Activated CD8-positive, alpha-beta memory T cell treated with anti-CD3 and anti-CD28 coated beads, Interleukin-2, amount 50 U/mL, for 1 hour (primary cell): ENCODE data around the gene NPBWR2.
"Not testable (repeated sequence)": the region's sequence is repeated elsewhere in the genome, so short reads cannot be mapped to it uniquely, and the experiment has no call there.

Experiments used
- DNase-seq: peaks from one replicate; pipeline ENCODE4 v3.0.0-alpha.2; 2020; ENCODE audit errors: extremely low read depth

The NPBWR2 gene

DNA sequence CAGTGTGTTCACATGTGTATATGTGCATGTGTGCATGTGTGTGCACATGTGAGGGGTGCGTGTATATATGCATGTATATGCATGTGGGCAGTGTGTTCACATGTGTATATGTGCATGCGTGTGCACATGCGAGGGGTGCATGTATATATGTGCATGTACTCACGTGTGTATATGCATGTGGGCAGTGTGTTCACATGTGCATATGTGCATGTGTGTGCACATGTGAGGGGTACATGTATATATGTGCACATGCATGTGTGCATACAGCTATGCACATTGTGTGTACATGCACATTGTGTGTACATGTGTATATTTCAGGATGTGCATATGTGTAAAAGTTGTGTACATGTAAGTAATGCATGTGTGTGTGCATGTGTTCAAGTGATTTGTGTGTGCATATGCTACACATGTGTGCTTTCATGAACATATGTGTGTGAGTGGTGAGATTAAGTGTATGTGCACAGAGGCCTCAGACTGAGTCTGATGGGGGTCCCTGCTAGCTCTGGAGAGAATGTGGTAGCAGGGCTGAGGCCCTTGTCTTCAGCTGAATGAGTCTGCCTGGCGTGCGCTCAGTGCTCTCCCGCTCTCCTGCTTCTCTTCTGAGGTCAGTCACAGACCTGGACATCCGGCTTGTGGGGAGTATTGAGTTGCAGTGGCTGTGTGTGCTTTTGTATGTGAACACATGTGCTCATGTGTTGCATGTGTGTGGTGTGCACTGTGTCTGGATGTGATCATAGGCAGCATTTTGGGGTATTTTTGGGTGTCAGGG, 37.0 kb upstream of the NPBWR2 start:
- no peak for DNase-seq

DNA sequence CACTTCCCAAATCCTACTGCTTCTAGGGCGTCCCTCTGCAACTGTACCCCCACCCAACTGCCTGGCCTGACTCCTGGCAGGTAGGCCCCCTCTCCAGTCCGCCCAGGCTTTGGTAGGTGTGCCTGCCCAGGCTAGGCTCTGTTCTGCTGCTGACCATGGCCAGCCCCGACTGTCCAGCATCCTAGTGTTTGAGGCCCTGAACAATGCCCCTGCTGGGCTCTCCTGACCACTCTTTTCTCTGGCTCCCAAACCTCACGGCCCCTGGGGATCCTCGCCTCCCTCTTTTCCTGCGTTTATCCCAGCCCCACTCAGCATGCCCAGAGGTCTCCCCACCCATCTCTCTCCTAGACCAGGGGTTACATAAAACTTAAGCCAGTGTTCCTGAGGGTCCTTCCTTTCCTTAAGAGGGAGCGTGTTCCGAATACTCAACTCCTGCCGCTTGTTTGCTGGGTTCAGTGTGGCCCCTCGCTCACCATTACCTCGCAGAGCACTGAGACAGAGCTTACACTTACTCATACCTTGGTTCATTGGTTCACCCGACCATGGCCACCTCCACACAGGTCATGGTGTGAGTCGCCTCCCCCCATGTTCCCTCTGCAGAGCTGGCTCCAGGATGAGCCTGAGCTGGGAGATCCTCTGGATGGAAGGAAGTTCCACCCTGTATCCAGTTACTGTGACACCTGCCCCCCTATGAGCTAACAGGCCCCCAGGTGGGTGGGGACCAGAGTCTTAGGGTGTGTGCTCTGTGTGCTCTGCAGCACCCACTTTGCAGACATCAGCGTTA, 35.8 kb upstream of the NPBWR2 start:
- DNase-seq, result no peak

DNA sequence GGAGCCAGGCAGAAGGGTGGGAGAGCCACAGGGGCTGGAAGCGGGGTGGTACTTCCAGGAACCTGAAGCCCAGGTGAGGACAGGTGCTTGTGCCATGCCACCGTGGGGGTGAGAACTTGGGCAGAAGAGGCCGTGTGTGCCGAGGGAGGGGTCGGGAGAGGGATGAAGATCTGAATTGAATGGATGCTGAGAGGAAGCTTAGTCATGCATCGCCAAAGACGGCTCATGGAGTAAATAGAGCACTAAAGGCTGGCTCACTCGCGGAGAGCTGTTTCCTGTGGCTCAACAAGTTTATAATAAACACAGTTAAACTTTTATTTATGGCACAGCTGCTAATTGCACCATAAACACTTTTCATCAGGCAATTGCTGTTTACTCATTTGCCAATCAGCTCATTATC, 35.2 kb upstream of the NPBWR2 start:
- DNase-seq, result no peak

DNA sequence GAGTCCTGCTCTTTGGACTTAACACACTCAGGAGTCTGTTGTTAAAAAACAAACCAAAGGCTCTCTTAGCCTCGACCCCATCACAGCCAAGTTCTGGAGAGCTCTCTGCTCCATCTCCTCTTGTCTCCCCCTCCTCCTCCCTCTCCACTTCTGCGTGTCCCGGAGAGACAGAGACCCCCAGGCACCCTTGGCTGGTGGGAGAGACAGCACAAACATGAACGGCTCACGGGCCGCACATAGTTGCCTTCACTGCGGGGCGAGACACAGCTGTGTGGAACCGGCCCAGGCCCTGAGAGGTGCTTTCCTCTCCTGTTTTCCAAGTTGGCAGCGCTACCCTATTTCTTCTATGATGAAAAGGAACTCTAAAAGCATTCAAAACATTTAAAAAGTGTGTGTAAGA, 33.6 kb upstream of the NPBWR2 start:
- DNase-seq, result no peak

DNA sequence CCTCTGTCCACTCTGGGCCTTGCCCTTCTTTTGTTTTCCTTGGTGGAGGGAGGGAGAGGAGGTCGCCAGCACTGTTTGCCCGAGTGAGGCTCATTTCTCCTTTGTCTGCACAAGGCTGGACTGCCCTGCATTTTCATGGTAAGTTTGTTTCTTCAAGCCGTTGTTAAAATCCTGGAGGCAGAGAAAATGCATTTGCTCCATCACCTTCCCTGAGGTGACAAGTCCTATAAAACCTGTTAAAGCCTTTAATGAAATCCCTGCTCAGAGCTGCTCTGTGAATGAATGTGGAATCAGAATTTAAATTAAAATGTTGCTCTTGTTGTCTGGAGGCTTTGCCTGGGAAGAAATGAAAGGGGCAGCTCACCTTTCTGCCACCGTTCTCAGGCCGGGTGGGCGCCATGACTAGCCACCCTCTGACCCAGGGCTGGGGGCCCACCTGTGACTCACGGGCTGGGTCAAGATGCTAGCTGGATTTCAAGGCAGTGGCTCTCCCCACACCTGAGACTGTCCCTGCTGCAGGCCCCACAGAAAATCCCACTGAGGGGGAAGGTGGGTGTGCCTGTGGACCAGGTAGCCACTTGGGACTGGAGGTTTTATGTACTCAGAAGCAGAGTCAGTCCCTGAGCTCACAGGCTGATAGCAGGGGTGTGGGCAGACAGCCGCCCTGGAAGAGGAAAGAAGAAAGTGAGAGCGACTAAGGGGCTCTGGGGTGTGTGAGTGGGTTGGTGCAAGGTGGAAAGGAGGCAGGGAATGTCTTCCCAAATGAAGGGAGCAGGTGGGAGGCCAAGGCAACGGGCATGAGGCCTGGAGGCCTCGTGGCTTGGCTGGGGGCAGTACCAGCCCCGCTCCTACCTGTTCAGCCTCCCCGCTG, 32.9 kb upstream of the NPBWR2 start:
- no peak for DNase-seq

DNA sequence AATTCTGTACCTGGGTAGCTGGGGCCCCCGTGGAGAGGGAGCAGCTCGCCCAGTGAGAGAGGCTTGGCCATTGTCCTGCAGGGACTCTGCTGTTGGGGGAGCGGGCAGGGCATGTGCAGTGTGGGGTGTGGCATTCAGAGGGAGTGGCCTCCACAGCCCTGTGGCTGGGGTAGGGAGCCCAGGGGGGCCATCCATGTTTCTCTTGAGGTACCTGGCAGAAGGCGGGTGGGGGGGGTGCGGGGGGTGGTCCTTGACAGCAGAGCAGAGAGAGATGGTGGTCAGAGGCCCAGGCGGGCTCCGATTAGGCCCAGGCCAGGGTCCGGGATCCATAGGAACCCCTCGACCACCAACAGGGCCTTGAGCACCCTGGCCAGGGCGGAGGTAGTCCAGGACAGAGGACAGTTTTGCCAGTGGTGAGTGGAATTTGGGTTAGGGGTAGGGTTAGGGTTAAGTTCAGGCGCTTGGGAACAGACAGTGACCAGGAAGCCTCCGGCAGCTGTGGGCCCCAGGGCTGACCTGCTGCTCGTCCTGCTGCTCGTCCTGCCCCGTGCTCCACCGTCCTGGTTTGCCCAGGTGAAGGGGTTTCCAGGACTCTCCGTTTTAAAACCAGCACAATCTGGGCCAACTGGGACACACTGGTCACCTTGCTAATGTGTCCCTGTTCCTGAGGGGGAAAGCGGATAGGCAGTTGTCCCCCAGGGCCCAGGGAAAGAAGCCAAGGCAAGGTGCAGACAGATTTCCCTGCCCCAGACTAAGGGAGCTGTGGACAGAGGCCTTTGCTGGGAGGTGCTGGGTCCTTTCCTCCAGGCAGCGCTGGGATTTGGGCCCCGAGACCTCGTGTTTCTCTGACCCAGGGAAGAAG, 32.1 kb upstream of the NPBWR2 start:
- no peak for DNase-seq

DNA sequence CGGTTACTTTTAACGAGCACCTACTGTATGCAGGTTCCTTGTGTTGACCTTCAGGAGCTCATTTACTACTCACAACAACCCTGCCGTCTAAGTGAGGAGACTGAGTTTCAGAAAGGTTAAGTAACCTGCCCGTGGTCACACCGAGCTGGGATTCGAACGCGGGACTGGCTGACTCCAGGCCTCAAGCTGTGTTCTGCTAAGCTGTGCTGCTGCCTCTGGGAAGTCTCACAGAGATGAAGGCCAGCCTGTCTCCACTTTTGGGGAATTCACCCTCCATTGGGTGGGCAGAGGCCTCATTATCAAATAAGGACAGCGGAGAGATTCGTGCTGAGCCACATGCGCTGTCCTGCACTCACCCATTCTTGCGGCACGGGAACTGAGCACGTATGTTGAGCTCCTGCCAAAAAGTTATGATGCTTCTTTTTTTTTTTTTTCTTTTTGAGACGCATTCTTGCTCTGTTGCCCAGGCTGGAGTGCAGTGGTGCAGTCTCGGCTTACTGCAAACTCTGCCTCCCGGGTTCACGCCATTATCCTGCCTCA, 31.0 kb upstream of the NPBWR2 start:
- DNase-seq, result no peak

DNA sequence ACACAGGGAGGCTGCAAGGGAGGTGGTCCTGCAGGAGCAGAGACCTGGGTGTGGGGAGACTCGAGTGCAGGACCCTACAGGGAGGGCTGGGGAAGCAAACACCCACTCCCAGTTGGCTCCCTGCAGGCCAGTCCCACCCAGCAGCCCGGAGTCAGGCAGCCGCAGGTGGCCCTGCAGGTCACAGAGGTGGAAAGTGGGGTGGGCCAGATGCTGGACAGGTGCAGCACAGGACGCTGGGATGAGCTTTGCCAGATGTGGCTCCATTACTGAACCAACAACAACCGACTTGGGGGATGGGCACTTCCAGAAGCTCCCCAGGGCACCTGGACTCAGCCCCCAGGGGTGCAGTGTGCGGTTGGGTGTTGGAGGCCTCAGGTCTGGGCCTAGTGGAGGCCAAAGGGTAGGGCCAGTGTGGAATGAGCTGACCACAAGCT, 30.2 kb upstream of the NPBWR2 start:
- DNase-seq, result no peak

DNA sequence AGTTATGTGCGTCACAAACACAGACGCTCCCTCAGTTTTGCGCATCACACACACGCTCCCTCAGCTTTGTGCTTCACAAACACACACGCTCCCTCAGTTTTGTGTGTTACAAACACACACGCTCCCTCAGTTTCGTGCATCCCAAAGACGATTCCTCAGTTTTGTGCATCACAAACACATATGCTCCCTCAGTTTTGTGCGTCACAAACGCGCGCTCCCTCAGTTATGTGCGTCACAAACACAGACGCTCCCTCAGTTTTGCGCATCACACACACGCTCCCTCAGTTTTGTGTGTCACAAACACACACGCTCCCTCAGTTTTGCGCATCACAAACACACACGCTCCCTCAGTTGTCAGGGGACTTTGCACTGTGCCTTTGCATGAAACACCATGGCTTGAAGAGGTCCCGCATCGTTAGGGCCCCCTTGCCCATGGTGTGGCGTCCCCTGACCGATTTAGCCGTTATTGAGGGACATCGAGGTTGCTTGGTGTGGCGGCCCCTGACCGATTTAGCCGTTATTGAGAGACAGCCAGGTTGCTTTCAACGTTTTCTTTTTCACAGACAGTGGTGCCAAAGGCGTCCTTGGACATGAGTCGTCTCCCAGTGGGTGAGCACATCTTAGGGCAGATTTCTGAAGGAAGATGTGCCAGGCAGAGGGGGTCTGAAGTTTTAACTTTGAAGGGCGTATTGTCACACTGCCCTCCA, 28.8 kb upstream of the NPBWR2 start:
- DNase-seq, result no peak

DNA sequence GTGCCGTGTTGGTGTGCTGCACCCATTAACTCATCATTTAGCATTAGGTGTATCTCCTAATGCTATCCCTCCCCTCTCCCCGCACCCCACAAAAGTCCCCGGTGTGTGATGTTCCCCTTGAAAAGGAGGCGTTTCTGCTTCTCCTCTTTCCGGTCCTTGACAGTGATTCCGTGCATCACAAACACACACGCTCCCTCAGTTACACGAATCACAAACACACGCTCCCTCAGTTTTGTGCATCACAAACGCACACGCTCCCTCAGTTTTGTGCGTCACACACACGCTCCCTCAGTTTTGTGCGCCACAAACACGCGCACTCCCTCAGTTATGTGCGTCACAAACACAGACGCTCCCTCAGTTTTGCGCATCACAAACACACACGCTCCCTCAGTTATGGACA, 27.4 kb upstream of the NPBWR2 start:
- DNase-seq, result not testable (repeated sequence)

DNA sequence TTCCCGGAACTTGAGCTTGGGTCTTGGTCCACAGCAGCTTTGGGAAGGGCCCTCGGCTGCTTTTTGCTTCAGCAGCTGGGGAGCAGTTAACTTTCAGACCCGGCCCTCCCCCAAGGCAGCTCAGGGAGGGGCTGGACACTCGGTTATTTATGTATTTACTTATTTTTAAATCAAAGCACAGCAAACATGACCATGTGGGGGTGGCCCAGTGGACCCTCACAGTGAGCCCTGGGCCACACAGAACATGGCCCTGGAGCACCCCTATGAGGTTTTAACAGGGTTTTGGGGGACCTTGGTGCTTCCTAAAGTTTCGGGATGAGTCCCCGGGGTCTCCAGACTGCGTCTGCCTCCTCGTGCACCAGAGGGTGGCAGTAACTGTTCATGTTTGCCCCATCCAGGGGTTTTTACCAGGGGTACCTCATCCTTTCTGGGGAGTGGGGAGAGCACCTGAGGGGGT, 26.6 kb upstream of the NPBWR2 start:
- DNase-seq, result no peak

DNA sequence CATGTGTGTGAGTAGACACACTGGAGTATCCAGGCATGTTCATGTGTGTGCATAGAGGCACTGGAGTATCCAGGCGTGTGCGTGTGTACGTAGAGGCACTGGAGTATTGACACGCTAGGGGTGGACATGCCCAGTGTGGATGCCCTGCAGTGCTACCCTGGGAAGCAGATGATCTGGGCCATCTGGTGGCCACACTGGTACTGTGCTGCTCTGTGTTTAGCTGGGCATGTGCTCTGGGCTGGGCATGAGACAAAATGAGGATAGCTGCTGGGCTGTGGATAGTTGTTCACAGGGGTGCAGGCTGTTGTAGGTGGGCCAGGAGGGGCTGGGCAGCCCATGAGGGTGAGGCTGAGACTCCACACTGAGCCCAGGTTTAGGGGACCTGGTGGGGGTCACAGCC, 24.0 kb upstream of the NPBWR2 start:
- no peak for DNase-seq

DNA sequence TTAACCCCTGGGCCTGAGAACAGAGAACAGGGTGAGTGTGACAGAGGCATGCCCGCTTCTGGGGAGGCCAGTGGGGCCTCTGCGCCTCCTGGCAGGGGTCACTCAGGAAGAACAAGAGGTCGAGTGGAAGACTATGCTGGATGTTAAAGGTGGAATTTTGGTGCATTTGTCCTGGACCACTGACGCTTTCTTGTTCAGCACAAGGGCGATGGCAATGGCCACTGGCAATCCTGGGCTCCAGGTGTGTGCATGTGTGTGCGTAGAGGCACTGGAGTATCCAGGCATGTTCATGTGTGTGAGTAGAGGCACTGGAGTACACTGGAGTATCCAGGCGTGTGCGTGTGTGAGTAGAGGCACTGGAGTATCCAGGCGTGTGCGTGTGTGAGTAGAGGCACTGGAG, 23.5 kb upstream of the NPBWR2 start:
- DNase-seq, result no peak

DNA sequence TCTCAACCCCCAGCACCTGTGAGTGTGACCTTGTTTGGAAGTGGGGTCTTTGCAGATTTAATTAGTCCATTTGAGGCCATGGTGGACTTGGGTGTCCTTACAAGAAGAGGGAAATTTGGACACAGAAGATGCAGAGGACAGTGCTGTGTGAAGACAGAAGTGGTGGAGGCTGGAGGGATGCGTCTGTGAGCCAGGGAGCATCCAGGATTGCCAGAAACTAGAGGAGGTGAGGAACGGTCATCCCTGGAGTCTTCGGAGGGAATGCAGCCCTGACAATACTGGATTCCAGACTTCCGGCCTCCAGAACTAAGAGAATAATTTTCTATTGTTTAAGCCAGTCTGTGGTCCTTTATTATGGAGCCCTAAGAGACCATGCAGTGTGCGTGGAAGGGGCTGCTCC, 22.9 kb upstream of the NPBWR2 start:
- no peak for DNase-seq

DNA sequence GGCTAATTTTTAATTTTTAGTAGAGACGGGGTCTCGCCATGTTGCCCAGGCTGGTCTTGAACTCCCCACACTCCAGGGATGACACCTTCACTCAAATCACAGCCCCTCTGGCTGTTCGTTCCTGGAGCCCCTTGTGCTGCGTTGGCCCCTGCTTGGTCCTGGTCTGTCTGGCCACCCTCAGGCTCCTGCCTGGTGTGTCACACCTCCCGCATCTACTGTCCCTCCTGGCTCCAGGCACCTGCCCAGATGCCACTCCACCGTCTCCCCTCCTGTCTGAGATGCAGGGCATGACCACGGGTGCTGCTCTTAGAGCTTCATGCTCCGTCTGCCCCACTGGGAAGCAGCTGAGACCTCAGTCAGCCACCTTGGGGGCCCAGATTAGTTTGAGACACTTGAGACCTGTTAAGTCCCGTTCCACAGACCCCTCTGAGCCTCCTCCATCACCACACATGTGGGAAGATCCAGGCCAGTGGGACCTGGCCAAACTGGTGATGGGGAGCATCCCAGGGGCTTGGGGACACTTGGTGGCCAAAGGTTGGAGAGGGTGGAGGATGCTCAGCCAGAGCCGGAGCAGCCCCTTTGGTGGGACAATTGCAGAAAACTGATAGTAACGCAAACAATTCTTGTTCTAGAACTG, 21.9 kb upstream of the NPBWR2 start:
- DNase-seq, result no peak

DNA sequence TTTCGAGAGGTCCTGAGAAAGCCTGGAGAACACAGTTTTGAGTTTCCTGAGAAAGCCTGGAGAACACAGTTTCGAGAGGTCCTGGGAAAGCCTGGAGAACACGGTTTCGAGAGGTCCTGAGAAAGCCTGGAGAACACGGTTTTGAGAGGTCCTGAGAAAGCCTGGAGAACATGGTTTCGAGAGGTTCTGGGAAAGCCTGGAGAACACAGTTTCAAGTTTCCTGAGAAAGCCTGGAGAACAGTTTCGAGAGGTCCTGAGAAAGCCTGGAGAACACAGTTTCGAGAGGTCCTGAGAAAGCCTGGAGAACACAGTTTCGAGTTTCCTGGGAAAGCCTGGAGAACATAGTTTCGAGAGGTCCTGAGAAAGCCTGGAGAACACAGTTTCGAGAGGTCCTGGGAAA, 16.2 kb upstream of the NPBWR2 start:
- DNase-seq, result not testable (repeated sequence)

DNA sequence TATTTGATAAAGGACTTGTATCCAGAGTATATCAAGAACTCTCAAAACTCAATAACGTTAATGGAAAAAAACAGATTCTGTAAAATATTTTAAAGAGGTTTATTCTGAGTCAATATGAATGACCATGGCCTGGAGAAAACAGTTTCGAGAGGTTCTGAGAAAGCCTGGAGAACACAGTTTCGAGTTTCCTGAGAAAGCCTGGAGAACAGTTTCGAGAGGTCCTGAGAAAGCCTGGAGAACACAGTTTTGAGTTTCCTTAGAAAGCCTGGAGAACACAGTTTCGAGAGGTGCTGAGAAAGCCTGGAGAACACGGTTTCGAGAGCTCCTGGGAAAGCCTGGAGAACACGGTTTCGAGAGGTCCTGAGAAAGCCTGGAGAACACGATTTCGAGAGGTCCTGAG, 15.6 kb upstream of the NPBWR2 start:
- not testable (repeated sequence) for DNase-seq

DNA sequence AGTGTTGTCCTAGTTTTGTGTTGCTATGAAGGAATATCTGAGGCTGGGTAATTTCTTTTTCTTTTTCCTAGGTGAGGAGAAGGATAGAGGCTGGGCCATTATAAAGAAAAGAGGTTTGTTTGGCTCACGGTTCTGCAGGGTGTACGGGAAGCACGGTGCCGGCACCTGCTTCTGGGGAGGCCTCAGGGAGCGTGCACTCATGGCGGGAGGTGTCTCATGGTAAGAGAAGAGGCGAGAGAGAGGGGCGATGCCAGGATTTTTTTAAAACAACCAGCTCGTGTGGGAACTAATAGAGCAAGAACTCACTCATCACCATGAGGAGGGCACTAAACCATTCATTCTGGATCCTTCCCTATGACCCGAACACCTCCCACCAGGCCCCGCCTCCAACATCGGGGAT, 14.2 kb upstream of the NPBWR2 start:
- no peak for DNase-seq

DNA sequence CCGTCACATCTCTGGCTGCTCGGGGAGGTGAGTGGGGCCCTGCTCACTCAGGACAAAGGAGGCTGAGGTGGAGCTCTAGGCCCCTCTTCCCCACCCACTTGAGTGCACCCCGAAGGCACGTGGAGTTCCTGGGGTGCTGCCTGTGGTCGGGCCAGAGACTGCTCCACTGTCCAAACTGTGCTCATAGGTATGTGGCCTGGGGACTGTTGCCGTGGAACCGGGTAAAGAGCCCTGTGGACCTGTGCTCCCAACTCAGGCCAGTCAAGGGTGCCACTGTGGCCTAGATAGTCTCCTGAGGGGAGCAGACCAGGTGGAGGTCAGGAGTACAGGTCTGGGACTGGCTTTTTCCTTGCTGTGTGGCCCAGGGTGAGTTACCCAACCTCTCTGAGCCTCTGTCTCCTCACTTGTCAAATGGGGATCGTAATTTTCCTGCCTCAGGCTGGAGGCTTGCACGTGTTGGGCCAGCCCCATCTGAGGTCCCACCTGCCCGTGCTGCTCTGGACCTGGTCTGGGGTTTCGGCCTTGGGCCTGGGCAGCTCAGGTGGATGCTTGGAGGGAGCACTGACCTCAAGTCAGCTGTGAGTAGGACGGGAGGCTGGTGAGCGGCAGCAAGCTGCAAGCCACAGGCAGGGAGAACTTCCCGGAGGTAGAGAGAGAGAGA, 12.4 kb upstream of the NPBWR2 start:
- DNase-seq, result no peak
